ENCODE data around the gene CGREF1. TPM values are rescaled to one million over a fixed set of nuclear protein-coding genes. Genes with fewer than 3 reads are reported as not detected.
"Not testable (repeated sequence)": the region's sequence is repeated elsewhere in the genome, so short reads cannot be mapped to it uniquely, and the experiment has no call there.

CGREF1 gene
- total RNA-seq, 2 donors from 2014 or later = 1.0 to 3.0 TPM

DNA sequence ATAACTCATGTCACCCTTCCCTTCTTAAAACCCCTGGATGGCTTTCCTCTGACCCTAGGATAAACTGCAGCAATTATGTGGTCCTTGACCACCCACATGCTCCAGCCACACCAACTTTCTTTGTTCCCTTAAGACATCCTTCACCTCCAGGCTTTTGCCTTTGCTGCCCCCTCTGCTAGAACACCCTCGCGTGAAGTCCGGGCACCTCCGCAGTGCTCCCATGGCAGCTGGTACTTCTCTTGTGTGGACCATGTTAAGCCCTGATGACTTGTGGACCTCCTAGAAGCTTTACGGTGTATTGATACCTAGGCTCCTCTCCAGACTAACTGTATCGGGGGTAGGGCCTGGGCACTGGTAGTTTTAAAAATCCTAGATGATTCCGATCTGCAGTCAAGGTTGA is 3.9 kb upstream of the CGREF1 start:
- Histone ChIP-seq H3K27me3 (peaks cover 0 to 8% of the 10 kb centered on the region in 2 donors), H3K4me3 (no peak overlapping the region), H3K4me1 (peaks cover 27% of the 10 kb centered on the region), H3K9me3 (no peaks in the 10 kb centered on the region), H3K36me3 (replicated peaks in 1 of 2; ENCODE audit: insufficient read depth in 1 of 2, low read depth in 2 of 2) (no peaks in the 10 kb centered on the region), H3K27ac (no peak overlapping the region)
- 87 to 90% methylated on average over 7 of the region's 7 CpGs for WGBS, 2 donors
- DNase-seq (no peak), ATAC-seq (no peak)
- no peak for TF ChIP-seq POLR2A (IDR thresholded peaks at IDR 0.05)
- TF ChIP-seq, protein P1, sequence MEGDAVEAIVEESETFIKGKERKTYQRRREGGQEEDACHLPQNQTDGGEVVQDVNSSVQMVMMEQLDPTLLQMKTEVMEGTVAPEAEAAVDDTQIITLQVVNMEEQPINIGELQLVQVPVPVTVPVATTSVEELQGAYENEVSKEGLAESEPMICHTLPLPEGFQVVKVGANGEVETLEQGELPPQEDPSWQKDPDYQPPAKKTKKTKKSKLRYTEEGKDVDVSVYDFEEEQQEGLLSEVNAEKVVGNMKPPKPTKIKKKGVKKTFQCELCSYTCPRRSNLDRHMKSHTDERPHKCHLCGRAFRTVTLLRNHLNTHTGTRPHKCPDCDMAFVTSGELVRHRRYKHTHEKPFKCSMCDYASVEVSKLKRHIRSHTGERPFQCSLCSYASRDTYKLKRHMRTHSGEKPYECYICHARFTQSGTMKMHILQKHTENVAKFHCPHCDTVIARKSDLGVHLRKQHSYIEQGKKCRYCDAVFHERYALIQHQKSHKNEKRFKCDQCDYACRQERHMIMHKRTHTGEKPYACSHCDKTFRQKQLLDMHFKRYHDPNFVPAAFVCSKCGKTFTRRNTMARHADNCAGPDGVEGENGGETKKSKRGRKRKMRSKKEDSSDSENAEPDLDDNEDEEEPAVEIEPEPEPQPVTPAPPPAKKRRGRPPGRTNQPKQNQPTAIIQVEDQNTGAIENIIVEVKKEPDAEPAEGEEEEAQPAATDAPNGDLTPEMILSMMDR (IDR thresholded peaks at IDR 0.05) = no peak
- intact Hi-C loops (cut with DNase I) = no loop called here

- Histone ChIP-seq H3K4me3 (no peak overlapping the region), H3K27ac (no peak overlapping the region), H3K36me3 (replicated peaks in 1 of 2; ENCODE audit: insufficient read depth in 1 of 2, low read depth in 2 of 2) (no peaks in the 10 kb centered on the region), H3K9me3 (no peaks in the 10 kb centered on the region), H3K4me1 (peaks cover 27% of the 10 kb centered on the region), H3K27me3 (peaks cover 0 to 12% of the 10 kb centered on the region in 2 donors)
- WGBS, 2 donors = 77 to 79% methylated on average over 2 of the region's 2 CpGs
- DNase-seq (no peak), ATAC-seq (no peak)
- TF ChIP-seq POLR2A (IDR thresholded peaks at IDR 0.05) = no peak
- TF ChIP-seq, protein P1 (IDR thresholded peaks at IDR 0.05) = no peak
- intact Hi-C loops (cut with DNase I) = no loop called here
These were observed 3.0 kb upstream of the CGREF1 start for GRCh38 chr2:27121906-27122305.

- H3K27ac ChIP-seq; H3K4me3 ChIP-seq; H3K9me3 ChIP-seq; intact Hi-C loops (cut with DNase I); ATAC-seq; DNase-seq; H3K36me3 ChIP-seq (replicated peaks in 1 of 2; ENCODE audit: insufficient read depth in 1 of 2, low read depth in 2 of 2): not testable (repeated sequence)
- Histone ChIP-seq H3K4me1 (peaks cover 27% of the 10 kb centered on the region), H3K27me3 (peaks cover 0 to 12% of the 10 kb centered on the region in 2 donors)
- WGBS, 2 donors = 72 to 78% methylated on average over 8 of the region's 8 CpGs
These were observed 372 bp upstream of the CGREF1 start for GRCh38 chr2:27119330-27119670.

- Histone ChIP-seq H3K4me1 (peaks cover 15% of the 10 kb centered on the region), H3K27me3 (peaks cover 0 to 12% of the 10 kb centered on the region in 2 donors)
- no peak for ATAC-seq
These were observed 868 bp downstream of the CGREF1 start for GRCh38 chr2:27117995-27118524.

GRCh38 chr2:27115519-27115918 is 3.4 kb downstream of the CGREF1 start:
- Histone ChIP-seq H3K9me3 (no peaks in the 10 kb centered on the region), H3K27ac (no peak overlapping the region), H3K27me3 (peaks cover 0 to 12% of the 10 kb centered on the region in 2 donors), H3K36me3 (replicated peaks in 1 of 2; ENCODE audit: insufficient read depth in 1 of 2, low read depth in 2 of 2) (no peaks in the 10 kb centered on the region), H3K4me3 (no peak overlapping the region), H3K4me1 (peaks cover 12% of the 10 kb centered on the region)
- DNase-seq (no peak), ATAC-seq (no peak)
- TF ChIP-seq, protein P1 (IDR thresholded peaks at IDR 0.05) = no peak
- no peak for TF ChIP-seq POLR2A (IDR thresholded peaks at IDR 0.05)
- intact Hi-C loops (cut with DNase I) = no loop called here
- 54 to 62% methylated on average over 2 of the region's 2 CpGs for WGBS, 2 donors

More at GRCh38 chr2:27117995-27118524, 868 bp downstream of the CGREF1 start:
- Histone ChIP-seq H3K36me3 (replicated peaks in 1 of 2; ENCODE audit: insufficient read depth in 1 of 2, low read depth in 2 of 2) (no peaks in the 10 kb centered on the region), H3K9me3 (no peaks in the 10 kb centered on the region), H3K27ac (no peak overlapping the region), H3K4me3 (no peak overlapping the region)
- DNase-seq = no peak
- 28 to 56% methylated on average over 10 to 14 of the region's 14 CpGs for WGBS, 2 donors
- intact Hi-C loops (cut with DNase I) = no loop called here
- no peak for TF ChIP-seq POLR2A (IDR thresholded peaks at IDR 0.05)
- TF ChIP-seq, protein P1 (IDR thresholded peaks at IDR 0.05) = no peak

- H3K27me3 ChIP-seq; ATAC-seq; H3K36me3 ChIP-seq (replicated peaks in 1 of 2; ENCODE audit: insufficient read depth in 1 of 2, low read depth in 2 of 2); H3K9me3 ChIP-seq; H3K4me1 ChIP-seq; H3K27ac ChIP-seq; H3K4me3 ChIP-seq; intact Hi-C loops (cut with DNase I); DNase-seq: not testable (repeated sequence)
- 84 to 94% methylated on average over 15 to 38 of the region's 49 CpGs for WGBS, 2 donors
These were observed 7.4 kb downstream of the CGREF1 start for GRCh38 chr2:27111392-27112078.

DNA sequence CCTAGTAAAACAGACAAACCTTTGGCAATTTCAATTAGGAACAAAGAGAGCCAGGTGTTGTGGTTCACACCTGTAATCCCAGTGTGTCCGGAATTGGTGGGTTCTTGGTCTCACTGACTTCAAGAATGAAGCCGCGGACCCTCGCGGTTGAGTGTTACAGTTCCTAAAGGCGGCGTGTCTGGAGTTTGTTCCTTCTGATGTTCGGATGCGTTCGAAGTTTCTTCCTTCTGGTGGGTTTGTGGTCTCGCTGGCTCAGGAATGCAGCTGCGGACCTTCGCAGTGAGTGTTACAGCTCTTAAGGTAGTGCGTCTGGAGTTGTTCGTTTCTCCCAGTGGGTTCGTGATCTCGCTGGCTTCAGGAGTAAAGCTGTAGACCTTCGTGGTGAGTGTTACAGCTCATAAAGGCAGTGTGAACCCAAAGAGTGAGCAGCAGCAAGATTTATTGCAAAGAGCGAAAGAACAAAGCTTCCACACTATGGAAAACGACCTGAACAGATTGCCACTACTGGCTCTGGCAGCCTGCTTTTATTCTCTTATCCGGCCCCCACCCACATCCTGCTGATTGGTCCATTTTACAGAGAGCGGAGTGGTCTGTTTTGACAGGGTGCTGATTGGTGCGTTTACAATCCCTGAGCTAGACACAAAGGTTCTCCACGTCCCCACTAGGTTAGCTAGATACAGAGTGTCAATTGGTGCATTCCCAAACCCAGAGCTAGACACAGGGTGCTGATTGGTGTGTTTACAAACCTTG is 8.2 kb downstream of the CGREF1 start:
- 75 to 76% methylated on average over 23 to 24 of the region's 24 CpGs for WGBS, 2 donors
- ATAC-seq; DNase-seq; H3K9me3 ChIP-seq; H3K36me3 ChIP-seq (replicated peaks in 1 of 2; ENCODE audit: insufficient read depth in 1 of 2, low read depth in 2 of 2); H3K27me3 ChIP-seq; H3K4me3 ChIP-seq; intact Hi-C loops (cut with DNase I); H3K4me1 ChIP-seq; H3K27ac ChIP-seq: not testable (repeated sequence)

Data from body of pancreas (tissue), 4 donors.